H1 (cell line): ENCODE measurements around the gene NDRG2. TPM values are rescaled to one million over a fixed set of nuclear protein-coding genes. Genes with fewer than 3 reads are reported as not detected.

ENCODE experiments used
- CTCF ChIA-PET: fragments of 300-600 bp; sonication (Branson Sonifier 250); formaldehyde crosslinking; loops from one replicate; lab custom pipeline; 2021; ENCODE audit not compliant: partially characterized antibody; lab: Charles Lee
- POLR2A ChIA-PET: fragments of 300-600 bp; sonication (Branson Sonifier 250); formaldehyde crosslinking; loops from one replicate; lab custom pipeline; 2021; ENCODE audit warnings: inconsistent platforms; ENCODE audit not compliant: partially characterized antibody; lab: Charles Lee
- DNase-seq, 2 experiments: peaks; one replicate each; pipeline versions ENCODE4 v3.0.0 to v3.0.0-alpha.2; 2010 to 2022; ENCODE audit warnings: low spot score in 2 of 2, low read depth in 1 of 2, mixed read lengths in 1 of 2
- FAIRE-seq: peaks from 2 replicates; lab custom pipeline; 2011; peaks lifted over from hg19 to GRCh38; lab: Jason Lieb, UNC
- H2AFZ ChIP-seq: 2 replicates; pipeline ENCODE4 v1.8.1; 2012; ENCODE audit warnings: low read length, inconsistent platforms
- H2AK5ac ChIP-seq: 2 replicates; pipeline ENCODE4 v1.6.1; 2013; ENCODE audit warnings: low read depth, low read length
- H2BK120ac ChIP-seq: replicated peaks from 2 replicates; pipeline ENCODE3; 2013; ENCODE audit warnings: low read depth, low read length, inconsistent platforms
- H2BK12ac ChIP-seq: 2 replicates; pipeline ENCODE4 v1.6.1; 2013; ENCODE audit warnings: low read depth, low read length
- H2BK15ac ChIP-seq: 2 replicates; pipeline ENCODE4 v1.6.1; 2013; ENCODE audit warnings: low read length
- H2BK20ac ChIP-seq: 2 replicates; pipeline ENCODE4 v1.6.1; 2013; ENCODE audit warnings: low read length
- H2BK5ac ChIP-seq: 2 replicates; pipeline ENCODE4 v1.6.1; 2013; ENCODE audit warnings: low read depth, low read length
- H3K14ac ChIP-seq: 2 replicates; pipeline ENCODE4 v1.6.1; 2013; ENCODE audit warnings: inconsistent platforms; ENCODE audit not compliant: insufficient read length
- H3K18ac ChIP-seq: 2 replicates; pipeline ENCODE4 v1.6.1; 2013; ENCODE audit warnings: low read length; ENCODE audit errors: extremely low read depth
- H3K23ac ChIP-seq: 2 replicates; pipeline ENCODE4 v1.6.1; 2013; ENCODE audit warnings: inconsistent platforms; ENCODE audit not compliant: insufficient read length
- H3K23me2 ChIP-seq: 2 replicates; pipeline ENCODE4 v1.6.1; 2013; ENCODE audit warnings: low read depth, low read length
- H3K27ac ChIP-seq: 2 replicates; pipeline ENCODE4 v1.6.1; 2011; ENCODE audit warnings: low read depth, low read length, inconsistent platforms
- H3K27me3 ChIP-seq, 4 experiments: replicated peaks in 1 of 4; 1 replicate in 1 of 4; 2 replicates in 3 of 4; pipeline versions ENCODE4 v1.6.1 to v1.8.1; 2011 to 2013; ENCODE audit warnings: low read length in 3 of 4, mild to moderate bottlenecking in 3 of 4, inconsistent platforms in 2 of 4, mixed read lengths in 2 of 4, moderate library complexity in 1 of 4; ENCODE audit not compliant: control insufficient read depth in 3 of 4, insufficient read depth in 3 of 4; ENCODE audit errors: extremely low read depth in 1 of 4
- H3K36me3 ChIP-seq, 4 experiments: 2 replicates each; pipeline versions ENCODE4 v1.6.1 to v1.8.1; 2011 to 2013; ENCODE audit warnings: mild to moderate bottlenecking in 4 of 4, low read length in 3 of 4, moderate library complexity in 2 of 4, control low read depth in 1 of 4, inconsistent platforms in 1 of 4; ENCODE audit not compliant: insufficient read depth in 4 of 4, control insufficient read depth in 2 of 4
- H3K4ac ChIP-seq: replicated peaks from 2 replicates; pipeline ENCODE3; 2013; ENCODE audit warnings: low read length, low read depth, mixed read lengths, inconsistent platforms; ENCODE audit not compliant: insufficient read length
- H3K4me1 ChIP-seq, 4 experiments: replicated peaks in 1 of 4; 1 replicate in 1 of 4; 2 replicates in 3 of 4; pipeline versions ENCODE4 v1.6.1 to v1.8.1; 2011 to 2013; ENCODE audit warnings: low read length in 3 of 4, inconsistent platforms in 2 of 4, mixed read lengths in 1 of 4; ENCODE audit not compliant: insufficient read depth in 4 of 4, control insufficient read depth in 3 of 4
- H3K4me2 ChIP-seq, 2 experiments: 2 replicates each; pipeline versions ENCODE4 v1.6.1 to v1.8.1; 2011 to 2013; ENCODE audit warnings: low read depth in 2 of 2, low read length in 2 of 2, control low read depth in 1 of 2, inconsistent platforms in 1 of 2, mild to moderate bottlenecking in 1 of 2; ENCODE audit not compliant: insufficient read depth in 1 of 2
- H3K4me3 ChIP-seq, 4 experiments: fragments of 200-600, 300-600 bp in 1 of 4; sonication (generic), shearing (Covaris generic), sonication (Bioruptor Twin) in 1 of 4; 2 replicates each; pipeline versions ENCODE4 v1.5.1 to v1.8.1; 2011 to 2016; ENCODE audit warnings: low read length in 4 of 4, low read depth in 3 of 4, control low read depth in 2 of 4, inconsistent platforms in 2 of 4, mild to moderate bottlenecking in 2 of 4, mixed read lengths in 1 of 4, moderate library complexity in 1 of 4; ENCODE audit not compliant: insufficient read depth in 2 of 4; ENCODE audit errors: extremely low read depth in 1 of 4
- H3K56ac ChIP-seq: replicated peaks from 2 replicates; pipeline ENCODE3; 2013; ENCODE audit warnings: low read depth, mild to moderate bottlenecking, mixed read lengths, low read length, inconsistent platforms; ENCODE audit not compliant: insufficient read length
- H3K79me1 ChIP-seq: 2 replicates; pipeline ENCODE4 v1.6.1; 2013; ENCODE audit warnings: low read depth, low read length, control low read depth
- H3K79me2 ChIP-seq, 2 experiments: 2 replicates each; pipeline versions ENCODE4 v1.6.1 to v1.8.1; 2012 to 2013; ENCODE audit warnings: low read length in 2 of 2, mild to moderate bottlenecking in 2 of 2, inconsistent platforms in 1 of 2; ENCODE audit not compliant: insufficient read depth in 2 of 2, control insufficient read depth in 1 of 2
- H3K9ac ChIP-seq, 4 experiments: replicated peaks in 1 of 4; 1 replicate in 1 of 4; 2 replicates in 3 of 4; pipeline versions ENCODE4 v1.6.1 to v1.8.1; 2011 to 2013; ENCODE audit warnings: low read depth in 3 of 4, low read length in 3 of 4, control low read depth in 2 of 4, mild to moderate bottlenecking in 2 of 4, moderate library complexity in 2 of 4, inconsistent platforms in 1 of 4; ENCODE audit errors: extremely low read depth in 1 of 4
- H3K9me3 ChIP-seq, 2 experiments: 2 replicates each; pipeline versions ENCODE4 v1.6.1 to v1.8.1; 2012 to 2013; ENCODE audit warnings: mild to moderate bottlenecking in 2 of 2, moderate library complexity in 2 of 2, control low read depth in 1 of 2, inconsistent platforms in 1 of 2, low read depth in 1 of 2, low read length in 1 of 2, mixed read lengths in 1 of 2; ENCODE audit not compliant: insufficient read depth in 2 of 2
- H4K20me1 ChIP-seq, 2 experiments: replicated peaks in 1 of 2; 2 replicates each; pipeline versions ENCODE3 to v1.8.1; 2011 to 2013; ENCODE audit warnings: inconsistent platforms in 2 of 2, low read length in 2 of 2, mild to moderate bottlenecking in 1 of 2; ENCODE audit not compliant: insufficient read depth in 2 of 2, control insufficient read depth in 1 of 2
- H4K5ac ChIP-seq: 2 replicates; pipeline ENCODE4 v1.6.1; 2013; ENCODE audit warnings: low read length, low read depth, mixed read lengths, inconsistent platforms; ENCODE audit not compliant: insufficient read length
- H4K8ac ChIP-seq: 2 replicates; pipeline ENCODE4 v1.8.0; 2013; ENCODE audit warnings: mild to moderate bottlenecking, moderate library complexity, low read length, inconsistent platforms; ENCODE audit not compliant: insufficient read depth; ENCODE audit errors: extremely low read depth
- H4K91ac ChIP-seq: replicated peaks from 2 replicates; pipeline ENCODE3; 2013; ENCODE audit warnings: low read length, mixed read lengths, inconsistent platforms; ENCODE audit not compliant: insufficient read length
- EGR1 ChIP-seq: IDR thresholded peaks from 2 replicates; pipeline ENCODE4 v1.6.1; 2011; ENCODE audit warnings: low read depth, low read length, borderline replicate concordance
- RBBP5 ChIP-seq: IDR thresholded peaks from 2 replicates; pipeline ENCODE4 v1.7.1; 2012; ENCODE audit warnings: low read depth, mild to moderate bottlenecking, inconsistent platforms, low read length, moderate library complexity, borderline replicate concordance
- WGBS, 2 experiments: shearing (Covaris generic) in 1 of 2; methylation state at CpG; one replicate each; pipeline versions ENCODE4 v1.1.6 to v1.1.7; 2013 to 2015; ENCODE audit warnings: low lambda C conversion rate in 2 of 2, mixed read lengths in 2 of 2, inconsistent platforms in 1 of 2, low coverage in 1 of 2, missing lambda C conversion rate in 1 of 2; ENCODE audit not compliant: insufficient replicate concordance in 2 of 2, insufficient coverage in 1 of 2, insufficient read length in 1 of 2; ENCODE audit errors: extremely low coverage in 1 of 2, missing lambda C conversion rate in 1 of 2; 5-methylcytosine and 5-hydroxymethylcytosine counted together
- polyA plus RNA-seq, 7 experiments: library from polyadenylated mRNA; depleted of rRNA in 3 of 7; stranded (reverse) in 5 of 7; unstranded in 2 of 7; fragments of >200 nt in 5 of 7; fragments of 200-250 nt in 2 of 7; gene quantifications; 1 replicate in 5 of 7; 2 replicates in 1 of 7; 4 replicates in 1 of 7; pipeline versions ENCODE4 v1.2.1 to v1.2.3, GENCODE V29; 2011 to 2013; ENCODE audit warnings: missing spikeins in 2 of 7, mixed read lengths in 2 of 7
- total RNA-seq: library from RNA; stranded (reverse); fragmentation: NEBNext Ultra II Directional; extraction: Animal tissue kit (Norgen Biotek cat#: 25700); gene quantifications from 2 replicates; pipeline ENCODE4 v1.2.1, GENCODE V29; 2021

NDRG2 gene
- total and polyA plus RNA-seq, 2 of the 8 experiments (the other 6 are each of a cell fraction or from before 2014, with no cell fraction given), result 29.9 to 48.6 TPM

DNA sequence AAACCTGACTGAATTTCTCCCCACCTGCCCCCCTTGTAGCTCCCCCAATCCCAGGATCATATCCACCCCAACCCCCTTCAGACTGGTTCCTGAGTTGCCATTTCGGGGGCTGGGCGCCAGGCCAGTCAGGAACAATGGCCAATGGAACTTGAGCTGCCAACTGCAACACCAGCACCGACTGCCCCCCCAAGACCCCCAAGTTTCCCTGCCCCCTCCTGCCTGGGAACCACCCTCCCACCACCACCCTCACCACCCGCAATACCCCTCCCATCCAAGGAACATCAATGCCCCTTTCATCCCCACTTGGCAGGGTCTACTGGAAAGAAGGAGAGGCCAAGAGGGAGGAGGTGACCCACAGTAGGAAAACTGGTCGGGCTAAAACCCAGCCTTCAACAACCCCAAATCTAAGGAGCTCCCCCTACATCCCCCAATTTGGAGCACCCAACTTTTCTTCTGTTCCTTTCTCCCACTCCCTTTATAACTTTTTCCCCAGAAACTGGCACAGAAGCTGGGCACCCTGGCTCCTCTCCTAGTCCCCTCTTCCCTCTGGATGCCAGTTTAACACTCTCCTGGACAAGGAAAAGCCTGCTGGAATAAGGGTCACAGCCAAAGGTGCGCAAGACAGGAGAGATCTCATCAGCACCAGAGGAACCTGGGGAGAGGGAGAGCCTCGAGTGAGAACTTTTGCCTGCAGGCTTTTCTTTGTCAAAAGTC is 1.6 kb upstream of the NDRG2 start:
- Histone ChIP-seq H3K18ac (peak overlapping the region; percentile 93; the same call in 1 of the 2 replicates), H2BK20ac (peak overlapping the region; percentile 84; the same call in 1 of the 2 replicates), H3K14ac (no peak overlapping the region), H4K20me1 (no peaks in the 10 kb centered on the region), H2BK12ac (peak overlapping the region; percentile 98), H4K5ac (no peak overlapping the region), H2AFZ (no peak overlapping the region), H3K79me1 (no peaks in the 10 kb centered on the region), H3K4ac (no peak overlapping the region), H3K27me3 (peaks cover 2 to 25% (median 22%) of the 10 kb centered on the region in 4 experiments; a peak in 6 of 7 replicates), H3K9ac (0 out of 7 replicates have a peak overlapping the region, but pooled peaks of 1 of the 4 experiments have one; percentile 50), H3K4me1 (peaks cover 4 to 22% (median 14%) of the 10 kb centered on the region in 4 experiments; a peak in 6 of 7 replicates), H2BK15ac (peak overlapping the region; percentile 26; the same call in 1 of the 2 replicates), H3K4me2 (peak overlapping the region; percentile 93 to 94), H4K8ac (no peak overlapping the region), H3K27ac (no peak overlapping the region), H3K23me2 (peaks cover 17% of the 10 kb centered on the region), H3K9me3 (no peaks in the 10 kb centered on the region), H3K56ac (no peak overlapping the region), H2BK120ac (peak overlapping the region; percentile 1), H2AK5ac (no peak overlapping the region; the same call in 1 of the 2 replicates), H2BK5ac (peak overlapping the region; percentile 93), H3K36me3 (0 out of 8 replicates have a peak, but pooled peaks cover 0 to 1% (median 0%) of the 10 kb centered on the region in 4 experiments), H4K91ac (peak overlapping the region; percentile 56), H3K23ac (no peak overlapping the region), H3K4me3 (peak overlapping the region; percentile 44 to 92 (median 56); a peak in 6 of 8 replicates), H3K79me2 (no peaks in the 10 kb centered on the region)
- TF ChIP-seq EGR1 (no peak), RBBP5 (0 out of 2 replicates have a peak, but pooled peaks have one; percentile 14)
- DNase-seq, result no peak
- POLR2A ChIA-PET, result interaction anchor here (1.0 to 2.3 kb wide), 16 partner anchors 8 to 74 kb away, joined by 3 to 10 read pairs (median 4); partner anchors contain the start of gene RNASE13
- FAIRE-seq, result no peak
- 59% methylated on average over 4 of the region's 7 CpGs; no CpG with 5 or more reads in 1 of the 2 experiments for WGBS, 2 experiments
- CTCF ChIA-PET, result interaction anchor here (0.7 to 2.6 kb wide), 14 partner anchors 9 to 1811 kb away, joined by 3 to 18 read pairs (median 4); partner anchors contain the start of genes ARHGEF40 and TMEM253
